GM12891 (cell line): Measurements from ENCODE around the gene HMSD.

Experiments used
- POLR2A ChIP-seq: IDR thresholded peaks from 2 replicates; pipeline ENCODE4 v1.6.1; 2011; ENCODE audit warnings: low read depth, low read length, control low read depth
- POLR2AphosphoS5 ChIP-seq: IDR thresholded peaks from 2 replicates; pipeline ENCODE4 v1.6.1; 2011; ENCODE audit warnings: low read depth, low read length, control low read depth
- SPI1 ChIP-seq: IDR thresholded peaks from 2 replicates; pipeline ENCODE4 v1.6.1; 2011; ENCODE audit warnings: low read depth, low read length, control low read depth
- TAF1 ChIP-seq: IDR thresholded peaks from 2 replicates; pipeline ENCODE4 v1.6.1; 2011; ENCODE audit warnings: low read depth, low read length, control low read depth

GRCh38 chr18:63905361-63905760, 43.7 kb upstream of the HMSD start:
- TF ChIP-seq POLR2A (no peak), POLR2AphosphoS5 (no peak), TAF1 (no peak), SPI1 (no peak)
